GOT3 (cell line): Measurements from ENCODE around the gene ZNF888.
"Not testable (repeated sequence)": the region's sequence is repeated elsewhere in the genome, so short reads cannot be mapped to it uniquely, and the experiment has no call there.

Source experiments
- DNase-seq: peaks from one replicate; lab custom pipeline; 2025; ENCODE audit warnings: mixed read lengths; lab: John Stamatoyannopoulos, UW

The ZNF888 gene

GRCh38 chr19:52922841-52923777, at the start of gene ZNF888:
ZNF888 (minus strand) TSS chr19:52923428; CDS start chr19:52917873, 5,555 bp downstream.
- peak; percentile 60 for DNase-seq

GRCh38 chr19:52967772-52968171, 44.5 kb upstream of the ZNF888 start:
- no peak for DNase-seq

- no peak for DNase-seq
Measured at GRCh38 chr19:52963247-52963618, 40.0 kb upstream of the ZNF888 start.

- DNase-seq: peak; percentile 83
Measured at GRCh38 chr19:52962394-52963246, 39.4 kb upstream of the ZNF888 start, which contains the start of gene ZNF816. ZNF816 (minus strand) TSS chr19:52962881; CDS start chr19:52956089, 6,792 bp downstream.

- DNase-seq: no peak
Measured at GRCh38 chr19:52961981-52962380, 38.8 kb upstream of the ZNF888 start.

- no peak for DNase-seq
Measured at GRCh38 chr19:52959613-52960295, 36.5 kb upstream of the ZNF888 start.

- DNase-seq: no peak
Measured at GRCh38 chr19:52957591-52957990, 34.4 kb upstream of the ZNF888 start.

GRCh38 chr19:52956917-52957316, 33.7 kb upstream of the ZNF888 start:
- no peak for DNase-seq

- DNase-seq: no peak
Measured at GRCh38 chr19:52949422-52949821, 26.2 kb upstream of the ZNF888 start.

GRCh38 chr19:52948025-52948770, 25.0 kb upstream of the ZNF888 start:
- no peak for DNase-seq

- DNase-seq: no peak
Measured at GRCh38 chr19:52946322-52947310, 23.4 kb upstream of the ZNF888 start.

GRCh38 chr19:52945652-52946321, 22.6 kb upstream of the ZNF888 start:
- no peak for DNase-seq

GRCh38 chr19:52944703-52945493, 21.7 kb upstream of the ZNF888 start:
- DNase-seq: not testable (repeated sequence)

- DNase-seq: no peak
Measured at GRCh38 chr19:52943884-52944643, 20.8 kb upstream of the ZNF888 start.

GRCh38 chr19:52943134-52943883, 20.1 kb upstream of the ZNF888 start:
- DNase-seq: no peak

GRCh38 chr19:52942386-52943133, 19.3 kb upstream of the ZNF888 start:
- DNase-seq: peak; percentile 55
